SIG-M5 treated with dmso at 0.1 percent for 504 hours (cell line): Measurements from ENCODE around the gene PADI2.

Source experiments
- DNase-seq: peaks from one replicate; lab custom pipeline; 2025; ENCODE audit not compliant: unreplicated experiment; lab: John Stamatoyannopoulos, UW

The PADI2 gene

GRCh38 chr1:17024721-17025120 lies 94.5 kb downstream of the PADI2 start:
- DNase-seq, result no peak

GRCh38 chr1:17023573-17023972 lies 95.7 kb downstream of the PADI2 start:
- DNase-seq, result no peak

GRCh38 chr1:17023102-17023501 lies 96.1 kb downstream of the PADI2 start:
- peak; percentile 54 for DNase-seq

- DNase-seq, result no peak
Measured at GRCh38 chr1:17021896-17022295, 97.4 kb downstream of the PADI2 start.

DNA sequence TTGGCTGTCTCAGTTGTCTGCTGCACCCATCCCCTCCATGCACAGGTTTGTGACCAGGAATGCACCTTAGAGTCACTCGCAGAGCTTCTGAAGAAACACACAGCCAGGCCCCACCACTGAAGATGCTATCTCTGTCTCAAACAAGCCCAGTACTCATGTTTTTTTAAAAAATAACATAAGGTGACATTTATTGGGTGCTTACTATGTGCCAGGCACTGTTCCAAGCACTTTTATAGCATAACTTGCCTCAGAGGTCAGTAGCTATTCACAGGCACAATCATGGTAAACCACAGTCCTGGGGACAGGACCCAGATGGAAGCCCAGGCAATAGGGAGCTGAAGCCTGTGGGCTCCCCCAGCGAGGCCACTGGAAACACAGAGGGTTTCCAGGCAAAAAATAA lies 98.7 kb downstream of the PADI2 start:
- no peak for DNase-seq

DNA sequence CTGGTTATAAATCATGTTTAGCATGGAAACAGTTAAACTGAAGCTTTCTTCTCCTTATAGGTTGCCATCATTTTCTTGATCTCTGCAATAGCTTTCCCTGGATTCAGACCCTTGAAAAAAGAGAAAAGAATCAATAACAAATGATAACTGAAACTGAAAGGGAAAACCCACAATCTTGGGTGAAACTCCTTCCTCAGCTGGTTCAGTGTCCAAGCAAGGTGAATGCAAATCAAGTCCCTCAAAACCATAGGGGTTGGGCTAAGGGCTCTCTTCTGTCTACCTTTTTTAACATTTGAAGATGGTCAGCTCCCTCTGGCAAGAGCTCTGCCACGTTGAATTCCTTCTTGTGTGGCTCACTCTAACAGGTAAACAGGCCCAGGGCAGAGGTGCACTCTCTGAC lies 100.4 kb downstream of the PADI2 start:
- no peak for DNase-seq

DNA sequence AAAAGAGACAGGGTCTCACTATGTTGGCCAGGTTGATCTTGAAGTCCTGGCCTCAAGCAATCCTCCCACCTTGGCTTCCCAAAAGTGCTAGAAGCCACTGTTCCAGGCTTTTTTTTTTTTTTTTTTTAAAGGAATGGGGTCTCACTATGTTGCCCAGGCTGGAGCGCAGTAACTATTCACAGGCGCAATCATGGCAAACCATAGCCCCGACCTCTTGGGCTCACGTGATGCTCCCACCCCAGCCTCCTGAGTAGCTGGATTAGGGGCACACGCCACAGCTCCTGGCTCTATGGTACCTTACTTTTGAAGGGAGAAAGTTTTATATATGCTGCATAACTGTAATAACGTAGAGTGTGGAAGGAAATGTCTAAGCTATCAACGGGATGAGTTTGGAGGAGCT lies 101.8 kb downstream of the PADI2 start:
- no peak for DNase-seq
